Measurements from ENCODE around the gene CD151. TPM values are rescaled to one million over a fixed set of nuclear protein-coding genes. Genes with fewer than 3 reads are reported as not detected.

CD151 gene
- total RNA-seq, 1 experiment from 2014 or later = 115 TPM

- TF ChIP-seq, protein P1, sequence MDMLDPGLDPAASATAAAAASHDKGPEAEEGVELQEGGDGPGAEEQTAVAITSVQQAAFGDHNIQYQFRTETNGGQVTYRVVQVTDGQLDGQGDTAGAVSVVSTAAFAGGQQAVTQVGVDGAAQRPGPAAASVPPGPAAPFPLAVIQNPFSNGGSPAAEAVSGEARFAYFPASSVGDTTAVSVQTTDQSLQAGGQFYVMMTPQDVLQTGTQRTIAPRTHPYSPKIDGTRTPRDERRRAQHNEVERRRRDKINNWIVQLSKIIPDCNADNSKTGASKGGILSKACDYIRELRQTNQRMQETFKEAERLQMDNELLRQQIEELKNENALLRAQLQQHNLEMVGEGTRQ (CRISPR knock-in tag; IDR thresholded peaks at IDR 0.05) = peak; percentile 50; the same call in 1 of the 2 replicates
- no peak for TF ChIP-seq TEAD4 (CRISPR knock-in tag; IDR thresholded peaks at IDR 0.05)
- TF ChIP-seq, protein P2, sequence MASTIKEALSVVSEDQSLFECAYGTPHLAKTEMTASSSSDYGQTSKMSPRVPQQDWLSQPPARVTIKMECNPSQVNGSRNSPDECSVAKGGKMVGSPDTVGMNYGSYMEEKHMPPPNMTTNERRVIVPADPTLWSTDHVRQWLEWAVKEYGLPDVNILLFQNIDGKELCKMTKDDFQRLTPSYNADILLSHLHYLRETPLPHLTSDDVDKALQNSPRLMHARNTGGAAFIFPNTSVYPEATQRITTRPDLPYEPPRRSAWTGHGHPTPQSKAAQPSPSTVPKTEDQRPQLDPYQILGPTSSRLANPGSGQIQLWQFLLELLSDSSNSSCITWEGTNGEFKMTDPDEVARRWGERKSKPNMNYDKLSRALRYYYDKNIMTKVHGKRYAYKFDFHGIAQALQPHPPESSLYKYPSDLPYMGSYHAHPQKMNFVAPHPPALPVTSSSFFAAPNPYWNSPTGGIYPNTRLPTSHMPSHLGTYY (CRISPR knock-in tag; IDR thresholded peaks at IDR 0.05) = no peak
- TF ChIP-seq CREB1 (CRISPR knock-in tag; IDR thresholded peaks at IDR 0.05) = no peak
- no peak; the same call in 1 of the 2 replicates for TF ChIP-seq USF1 (CRISPR knock-in tag; IDR thresholded peaks at IDR 0.05)
- TF ChIP-seq CBFB (CRISPR knock-in tag; IDR thresholded peaks at IDR 0.05; ENCODE audit: low read depth) = 0 out of 2 replicates have a peak, but pooled peaks have one; percentile 46
- no peak for TF ChIP-seq ZNF423 (CRISPR knock-in tag; IDR thresholded peaks at IDR 0.05)
- TF ChIP-seq HMGA2 (CRISPR knock-in tag; IDR thresholded peaks at IDR 0.05) = no peak
- TF ChIP-seq GABPB1 (CRISPR knock-in tag; IDR thresholded peaks at IDR 0.05) = no peak
- TF ChIP-seq ELF4 (CRISPR knock-in tag; IDR thresholded peaks at IDR 0.05; ENCODE audit: low read depth) = no peak
- no peak for TF ChIP-seq ZNF317 (CRISPR knock-in tag; IDR thresholded peaks at IDR 0.05; ENCODE audit: borderline replicate concordance, low read depth)
- no peak for TF ChIP-seq CTCF (IDR thresholded peaks at IDR 0.05)
- no peak for TF ChIP-seq OVOL2 (CRISPR knock-in tag; IDR thresholded peaks at IDR 0.05; ENCODE audit: borderline replicate concordance)
- no peak for TF ChIP-seq ZBTB43 (CRISPR knock-in tag; IDR thresholded peaks at IDR 0.05)
- TF ChIP-seq MLX (CRISPR knock-in tag; IDR thresholded peaks at IDR 0.05) = no peak
- TF ChIP-seq NFYB (CRISPR knock-in tag; conservative IDR thresholded peaks at IDR 0.05; ENCODE audit: low read depth) = no peak
- no peak for TF ChIP-seq MAX (CRISPR knock-in tag; IDR thresholded peaks at IDR 0.05)
- TF ChIP-seq RELA (CRISPR knock-in tag; IDR thresholded peaks at IDR 0.05; ENCODE audit: borderline replicate concordance) = no peak
- 0 out of 2 replicates have a peak, but pooled peaks have one; percentile 55 for TF ChIP-seq ESRRA (CRISPR knock-in tag; IDR thresholded peaks at IDR 0.05; ENCODE audit: borderline replicate concordance)
- TF ChIP-seq, protein P3, sequence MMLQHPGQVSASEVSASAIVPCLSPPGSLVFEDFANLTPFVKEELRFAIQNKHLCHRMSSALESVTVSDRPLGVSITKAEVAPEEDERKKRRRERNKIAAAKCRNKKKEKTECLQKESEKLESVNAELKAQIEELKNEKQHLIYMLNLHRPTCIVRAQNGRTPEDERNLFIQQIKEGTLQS (CRISPR knock-in tag; conservative IDR thresholded peaks at IDR 0.05) = no peak
- Mint-ChIP-seq H3K9me3 (no peaks in the 10 kb centered on the region), H3K36me3 (peaks cover 3% of the 10 kb centered on the region; the same call in 1 of the 2 replicates), H3K27me3 (ENCODE audit: low read depth) (no peaks in the 10 kb centered on the region), H3K27ac (peak overlapping the region; percentile 96), H3K4me1 (peaks cover 21% of the 10 kb centered on the region), H3K4me3 (peak overlapping the region; percentile 73)
- DNase-seq (ENCODE audit: low spot score) = peak; percentile 85
- ChIA-PET POLR2A (interaction anchor here (0.5 to 2.9 kb wide), 13 partner anchors 11 to 207 kb away, joined by 3 to 35 read pairs (median 4); partner anchors contain the start of genes CRACR2B, GATD1, PNPLA2 and TALDO1), CTCF (interaction anchor here (0.5 to 5.9 kb wide), 16 partner anchors 11 to 702 kb away, joined by 3 to 82 read pairs (median 4); partner anchors contain the start of genes CD151, CRACR2B, PNPLA2 and RPLP2)
- peak; percentile 29 for ATAC-seq
Measured at GRCh38 chr11:844693-845644, 12.2 kb downstream of the CD151 start.

All from WTC11 (cell line).